ENCODE data around the gene PAX9. TPM values are rescaled to one million over a fixed set of nuclear protein-coding genes. Genes with fewer than 3 reads are reported as not detected.

PAX9 gene
- total RNA-seq, 2 donors from 2014 or later = 4.9 to 11.1 TPM

DNA sequence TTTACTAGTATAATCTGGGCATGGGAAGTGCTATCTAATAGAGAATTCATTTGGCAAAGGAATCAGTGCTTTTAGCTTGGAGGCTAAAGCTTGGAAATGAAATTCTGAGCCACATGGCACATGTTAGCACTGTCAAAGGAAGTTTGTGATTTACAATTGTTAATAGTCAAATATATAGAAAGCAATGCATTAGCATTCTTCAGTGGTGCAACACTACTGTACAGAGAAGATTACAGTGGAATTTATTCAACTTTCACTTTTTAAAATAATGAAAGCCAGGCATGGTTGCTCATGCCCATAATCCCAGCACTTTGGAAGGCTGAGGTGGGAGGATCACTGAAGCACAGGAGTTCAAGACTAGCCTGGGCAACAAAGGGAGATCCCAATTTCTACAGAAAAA lies 45.9 kb downstream of the PAX9 start:
- intact Hi-C loops (cut with DNase I) = no loop called here
- Histone ChIP-seq H3K27ac (no peak overlapping the region), H3K4me3 (no peak overlapping the region), H3K4me1 (replicated peaks) (no peaks in the 10 kb centered on the region), H3K27me3 (replicated peaks; ENCODE audit: insufficient read depth) (no peaks in the 10 kb centered on the region), H3K36me3 (no peaks in the 10 kb centered on the region), H3K9me3 (no peaks in the 10 kb centered on the region)
- no peak for DNase-seq (ENCODE audit: low spot score)
- TF ChIP-seq, protein P1, sequence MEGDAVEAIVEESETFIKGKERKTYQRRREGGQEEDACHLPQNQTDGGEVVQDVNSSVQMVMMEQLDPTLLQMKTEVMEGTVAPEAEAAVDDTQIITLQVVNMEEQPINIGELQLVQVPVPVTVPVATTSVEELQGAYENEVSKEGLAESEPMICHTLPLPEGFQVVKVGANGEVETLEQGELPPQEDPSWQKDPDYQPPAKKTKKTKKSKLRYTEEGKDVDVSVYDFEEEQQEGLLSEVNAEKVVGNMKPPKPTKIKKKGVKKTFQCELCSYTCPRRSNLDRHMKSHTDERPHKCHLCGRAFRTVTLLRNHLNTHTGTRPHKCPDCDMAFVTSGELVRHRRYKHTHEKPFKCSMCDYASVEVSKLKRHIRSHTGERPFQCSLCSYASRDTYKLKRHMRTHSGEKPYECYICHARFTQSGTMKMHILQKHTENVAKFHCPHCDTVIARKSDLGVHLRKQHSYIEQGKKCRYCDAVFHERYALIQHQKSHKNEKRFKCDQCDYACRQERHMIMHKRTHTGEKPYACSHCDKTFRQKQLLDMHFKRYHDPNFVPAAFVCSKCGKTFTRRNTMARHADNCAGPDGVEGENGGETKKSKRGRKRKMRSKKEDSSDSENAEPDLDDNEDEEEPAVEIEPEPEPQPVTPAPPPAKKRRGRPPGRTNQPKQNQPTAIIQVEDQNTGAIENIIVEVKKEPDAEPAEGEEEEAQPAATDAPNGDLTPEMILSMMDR (IDR thresholded peaks at IDR 0.05) = no peak
- TF ChIP-seq POLR2A (IDR thresholded peaks at IDR 0.05) (no peak), POLR2AphosphoS5 (IDR thresholded peaks at IDR 0.05) (no peak)

DNA sequence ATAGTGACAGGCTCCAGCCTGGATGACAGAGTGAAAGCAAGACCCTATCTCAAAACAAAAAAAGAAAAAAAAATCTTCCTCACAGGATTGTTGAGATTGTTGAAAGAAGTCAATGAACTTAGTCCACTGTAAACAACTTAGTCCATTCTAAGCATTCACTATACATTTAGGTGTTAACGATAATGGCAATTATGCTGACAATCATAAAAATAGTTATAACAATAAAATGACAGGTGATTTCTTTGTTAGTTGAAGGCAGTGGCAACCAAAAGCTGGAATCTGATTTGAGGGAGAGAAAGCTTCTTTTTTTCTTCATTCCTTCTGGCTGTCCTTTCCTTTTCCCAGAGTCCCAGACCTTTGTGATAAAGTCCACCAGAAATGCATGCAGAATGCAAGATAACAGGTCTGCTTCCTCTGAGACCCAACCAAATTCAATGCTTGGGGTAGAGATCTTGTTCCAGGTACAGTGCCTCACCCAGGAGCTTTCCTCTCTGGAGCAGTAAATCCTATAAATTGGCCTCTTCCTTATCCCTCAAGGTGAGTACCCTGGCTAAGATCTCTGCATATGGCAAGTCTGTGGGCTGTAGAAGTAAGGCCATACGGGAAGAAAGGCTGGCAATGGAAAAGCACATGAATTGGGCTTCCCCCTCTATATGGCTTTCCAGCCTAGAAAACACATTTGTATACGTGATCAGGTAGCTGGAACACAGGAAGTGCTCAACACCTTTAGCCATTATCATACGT lies 52.5 kb downstream of the PAX9 start:
- Histone ChIP-seq H3K4me3 (no peak overlapping the region), H3K27me3 (replicated peaks; ENCODE audit: insufficient read depth) (no peaks in the 10 kb centered on the region), H3K27ac (no peak overlapping the region), H3K9me3 (no peaks in the 10 kb centered on the region), H3K36me3 (no peaks in the 10 kb centered on the region), H3K4me1 (replicated peaks) (no peaks in the 10 kb centered on the region)
- TF ChIP-seq, protein P1 (IDR thresholded peaks at IDR 0.05) = no peak
- TF ChIP-seq POLR2AphosphoS5 (IDR thresholded peaks at IDR 0.05) = no peak
- intact Hi-C loops (cut with DNase I) = no loop called here
- no peak for DNase-seq (ENCODE audit: low spot score)
- WGBS = 84% methylated on average over 4 of the region's 4 CpGs

DNA sequence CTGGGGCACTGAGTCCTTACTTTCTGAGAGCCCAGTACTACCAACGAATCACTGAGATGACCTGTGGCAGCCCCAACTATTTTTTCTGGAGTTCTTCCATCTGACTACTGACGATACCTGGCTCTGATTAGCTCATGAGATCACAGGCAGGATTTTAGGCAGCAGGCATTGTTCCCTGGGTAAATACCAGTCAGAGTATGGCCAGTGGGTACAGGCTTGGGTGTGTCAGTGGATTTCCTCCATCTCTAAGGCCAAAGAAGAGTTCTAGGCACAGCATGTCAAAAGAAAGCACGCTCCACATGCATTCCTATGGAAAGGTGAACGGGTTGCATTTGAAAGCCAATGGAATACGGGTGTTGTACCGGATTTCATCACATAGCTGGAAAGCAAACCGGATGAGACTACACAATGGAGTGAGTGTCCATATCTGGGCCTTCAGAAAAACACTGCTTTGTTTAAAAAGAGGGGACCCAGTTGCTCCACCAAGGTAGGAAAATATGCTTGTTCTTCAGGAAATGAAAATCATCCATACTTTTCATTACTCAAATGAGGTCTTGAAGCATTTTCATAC lies 55.0 kb downstream of the PAX9 start:
- DNase-seq (ENCODE audit: low spot score) = no peak
- TF ChIP-seq, protein P1 (IDR thresholded peaks at IDR 0.05) = no peak
- no peak for TF ChIP-seq POLR2A (IDR thresholded peaks at IDR 0.05)
- no peak for TF ChIP-seq POLR2AphosphoS5 (IDR thresholded peaks at IDR 0.05)
- WGBS = 80% methylated on average over 7 of the region's 7 CpGs
- no peak overlapping the region for H3K27ac ChIP-seq
- intact Hi-C loops (cut with DNase I) = no loop called here
- no peaks in the 10 kb centered on the region for H3K4me1 ChIP-seq (replicated peaks)
- H3K4me3 ChIP-seq = no peak overlapping the region
- H3K36me3 ChIP-seq = no peaks in the 10 kb centered on the region
- no peaks in the 10 kb centered on the region for H3K27me3 ChIP-seq (replicated peaks; ENCODE audit: insufficient read depth)
- H3K9me3 ChIP-seq = no peaks in the 10 kb centered on the region

DNA sequence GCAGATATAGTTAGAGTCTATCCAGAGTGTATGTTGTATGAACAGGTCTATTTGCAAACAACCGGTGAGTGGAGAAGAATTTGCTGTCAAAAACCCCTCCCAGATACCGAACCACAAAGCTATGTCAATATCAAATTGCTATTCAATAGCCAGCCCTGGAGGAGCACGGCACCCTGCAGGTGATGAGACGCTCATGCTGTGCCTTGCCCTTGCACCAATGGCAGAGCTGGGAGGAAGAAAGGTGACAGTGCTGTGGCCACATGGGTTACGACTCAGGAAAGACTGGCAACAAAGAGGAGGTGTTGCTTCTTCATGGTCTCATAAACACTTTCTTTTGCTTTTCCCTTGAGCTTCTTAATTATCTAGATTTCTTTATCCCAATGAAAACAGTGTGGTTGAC lies 55.7 kb downstream of the PAX9 start:
- no peak overlapping the region for H3K4me3 ChIP-seq
- H3K36me3 ChIP-seq = no peaks in the 10 kb centered on the region
- no peaks in the 10 kb centered on the region for H3K4me1 ChIP-seq (replicated peaks)
- no peaks in the 10 kb centered on the region for H3K9me3 ChIP-seq
- no peak overlapping the region for H3K27ac ChIP-seq
- intact Hi-C loops (cut with DNase I) = no loop called here
- 68% methylated on average over 5 of the region's 5 CpGs for WGBS
- TF ChIP-seq, protein P1 (IDR thresholded peaks at IDR 0.05) = no peak
- no peaks in the 10 kb centered on the region for H3K27me3 ChIP-seq (replicated peaks; ENCODE audit: insufficient read depth)
- no peak for DNase-seq (ENCODE audit: low spot score)

DNA sequence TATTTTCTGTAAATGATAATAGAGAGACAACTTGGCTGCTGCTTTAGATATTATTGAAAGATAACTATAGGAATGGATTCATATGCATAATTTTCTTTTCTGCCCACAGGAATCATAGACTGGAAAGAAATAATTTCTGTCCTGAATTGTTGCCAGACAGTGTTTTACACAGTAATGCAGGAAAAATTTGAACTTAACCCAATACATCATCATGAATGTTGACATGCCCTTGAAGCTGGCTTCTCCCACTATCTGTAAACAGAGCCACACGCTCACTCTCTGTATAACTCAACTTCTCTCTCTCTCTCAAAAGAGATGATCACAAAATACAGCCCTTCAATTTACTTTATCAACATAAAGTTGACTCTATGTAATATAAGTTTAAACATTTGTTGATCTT lies 56.6 kb downstream of the PAX9 start:
- Histone ChIP-seq H3K4me3 (no peak overlapping the region), H3K27ac (no peak overlapping the region), H3K4me1 (replicated peaks) (no peaks in the 10 kb centered on the region), H3K36me3 (no peaks in the 10 kb centered on the region), H3K9me3 (no peaks in the 10 kb centered on the region), H3K27me3 (replicated peaks; ENCODE audit: insufficient read depth) (no peaks in the 10 kb centered on the region)
- 58% methylated on average over 1 of the region's 1 CpG for WGBS
- TF ChIP-seq POLR2A (IDR thresholded peaks at IDR 0.05) (no peak), POLR2AphosphoS5 (IDR thresholded peaks at IDR 0.05) (no peak)
- TF ChIP-seq, protein P1 (IDR thresholded peaks at IDR 0.05) = no peak
- no peak for DNase-seq (ENCODE audit: low spot score)
- intact Hi-C loops (cut with DNase I) = no loop called here
